ENCODE data around the gene ZNF500.

The ZNF500 gene

GRCh38 chr16:4796982-4797804 lies 30.2 kb upstream of the ZNF500 start:
- no peaks in the 10 kb centered on the region for H3K27me3 ChIP-seq (ENCODE audit: control insufficient read depth in 2 of 2, insufficient read depth in 2 of 2, low read length in 2 of 2)
- H3K9ac ChIP-seq (ENCODE audit: low read depth in 1 of 2, low read length in 2 of 2): peak overlapping the region in 1 of 2 donors; percentile 34
- H3K4me1 ChIP-seq (ENCODE audit: control insufficient read depth in 2 of 2, insufficient read depth in 2 of 2, low read length in 2 of 2): peaks cover 19 to 31% of the 10 kb centered on the region in 2 donors
- peak overlapping the region in 1 of 2 donors; percentile 13 for H3K27ac ChIP-seq (ENCODE audit: low read depth in 2 of 2, low read length in 2 of 2)
- peaks cover 12 to 15% of the 10 kb centered on the region in 2 donors for H3K36me3 ChIP-seq (ENCODE audit: control insufficient read depth in 2 of 2, insufficient read depth in 2 of 2, low read length in 2 of 2)
- H3K9me3 ChIP-seq (ENCODE audit: control insufficient read depth in 2 of 2, low read length in 2 of 2): no peaks in the 10 kb centered on the region
- H3K4me3 ChIP-seq (ENCODE audit: low read length in 2 of 2): peak overlapping the region in 1 of 2 donors; percentile 30

DNA sequence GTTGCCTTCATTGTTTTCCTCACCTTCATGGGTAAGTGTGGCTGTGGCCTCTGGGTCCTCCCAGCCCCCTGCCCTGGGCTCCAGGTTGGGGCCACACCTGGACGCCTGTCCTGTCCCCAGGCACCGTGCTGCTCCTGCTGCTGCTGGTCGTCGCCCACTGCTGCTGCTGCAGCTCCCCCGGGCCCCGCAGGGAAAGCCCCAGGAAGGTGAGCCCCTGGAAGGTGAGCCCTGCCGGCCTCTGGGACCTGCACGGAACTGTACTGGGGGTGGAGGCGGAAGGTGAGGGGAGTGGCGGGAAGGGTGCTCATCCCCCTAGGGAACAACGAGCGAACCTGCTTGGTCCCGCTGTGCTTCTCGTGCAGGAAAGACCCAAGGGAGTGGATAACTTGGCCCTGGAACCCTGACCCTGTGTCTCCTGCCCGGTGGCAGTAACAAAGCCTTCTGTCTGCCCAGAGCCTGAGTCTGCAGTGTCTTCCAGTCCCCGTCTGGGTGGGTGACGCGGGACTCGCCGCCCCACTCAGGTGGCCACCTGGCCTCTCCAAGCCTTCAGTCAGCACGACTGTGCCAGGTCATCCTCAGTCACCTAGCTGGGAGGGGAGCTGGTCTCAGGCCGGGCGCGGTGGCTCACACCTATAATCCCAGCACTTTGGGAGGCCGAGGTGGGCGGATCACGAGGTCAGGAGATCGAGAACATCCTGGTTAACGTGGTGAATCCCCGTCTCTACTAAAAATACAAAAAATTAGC lies 29.0 kb upstream of the ZNF500 start:
- Histone ChIP-seq H3K4me1 (ENCODE audit: control insufficient read depth in 2 of 2, insufficient read depth in 2 of 2, low read length in 2 of 2) (peaks cover 10 to 21% of the 10 kb centered on the region in 2 donors), H3K27me3 (ENCODE audit: control insufficient read depth in 2 of 2, insufficient read depth in 2 of 2, low read length in 2 of 2) (no peaks in the 10 kb centered on the region), H3K4me3 (ENCODE audit: low read length in 2 of 2) (peak overlapping the region; percentile 73 to 93), H3K9me3 (ENCODE audit: control insufficient read depth in 2 of 2, low read length in 2 of 2) (no peaks in the 10 kb centered on the region), H3K36me3 (ENCODE audit: control insufficient read depth in 2 of 2, insufficient read depth in 2 of 2, low read length in 2 of 2) (peaks cover 12 to 15% of the 10 kb centered on the region in 2 donors), H3K9ac (ENCODE audit: low read depth in 1 of 2, low read length in 2 of 2) (peak overlapping the region; percentile 75 to 84), H3K27ac (ENCODE audit: low read depth in 2 of 2, low read length in 2 of 2) (peak overlapping the region; percentile 84 to 85)

- Histone ChIP-seq H3K36me3 (ENCODE audit: control insufficient read depth in 2 of 2, insufficient read depth in 2 of 2, low read length in 2 of 2) (peaks cover 12 to 15% of the 10 kb centered on the region in 2 donors), H3K27me3 (ENCODE audit: control insufficient read depth in 2 of 2, insufficient read depth in 2 of 2, low read length in 2 of 2) (no peaks in the 10 kb centered on the region), H3K4me1 (ENCODE audit: control insufficient read depth in 2 of 2, insufficient read depth in 2 of 2, low read length in 2 of 2) (peaks cover 3 to 14% of the 10 kb centered on the region in 2 donors), H3K27ac (ENCODE audit: low read depth in 2 of 2, low read length in 2 of 2) (peak within 1 kb of the TSS; percentile 84 to 85), H3K9me3 (ENCODE audit: control insufficient read depth in 2 of 2, low read length in 2 of 2) (no peaks in the 10 kb centered on the region), H3K4me3 (ENCODE audit: low read length in 2 of 2) (peak within 1 kb of the TSS; percentile 73 to 93), H3K9ac (ENCODE audit: low read depth in 1 of 2, low read length in 2 of 2) (peak within 1 kb of the TSS; percentile 75 to 84)
These were observed 28.3 kb upstream of the ZNF500 start, which contains the start of gene SMIM22 for GRCh38 chr16:4795181-4795827. Gene SMIM22, plus strand, starts transcription at chr16:4795369. Its CDS starts 366 bp downstream, at chr16:4795735.

DNA sequence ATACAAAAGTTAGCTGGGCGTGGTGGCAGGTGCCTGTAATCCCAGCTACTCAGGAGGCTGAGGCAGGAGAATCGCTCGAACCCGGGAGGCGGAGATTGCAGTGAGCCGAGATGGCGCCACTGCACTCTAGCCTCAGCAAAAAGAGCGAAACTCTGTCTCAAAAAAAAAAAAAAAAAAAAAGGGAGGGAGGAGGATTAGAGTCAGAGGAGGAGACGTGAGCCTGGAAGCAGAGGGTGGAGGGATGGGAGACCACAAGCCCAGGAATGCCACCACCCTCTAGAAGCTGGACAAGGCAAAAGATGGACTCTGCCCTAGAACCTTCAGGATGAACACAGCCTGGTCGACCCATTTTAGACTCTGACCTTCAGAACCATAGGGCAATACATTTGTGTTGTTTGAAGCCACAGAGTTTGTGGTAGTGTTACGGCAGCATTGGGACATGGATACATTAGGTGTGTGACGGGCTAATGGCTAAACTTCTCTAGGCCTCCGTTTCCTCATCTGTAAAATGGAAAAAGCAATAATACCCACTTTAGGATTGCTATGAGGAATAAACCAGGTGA lies 26.1 kb upstream of the ZNF500 start:
- peaks cover 5 to 6% of the 10 kb centered on the region in 2 donors for H3K36me3 ChIP-seq (ENCODE audit: control insufficient read depth in 2 of 2, insufficient read depth in 2 of 2, low read length in 2 of 2)

DNA sequence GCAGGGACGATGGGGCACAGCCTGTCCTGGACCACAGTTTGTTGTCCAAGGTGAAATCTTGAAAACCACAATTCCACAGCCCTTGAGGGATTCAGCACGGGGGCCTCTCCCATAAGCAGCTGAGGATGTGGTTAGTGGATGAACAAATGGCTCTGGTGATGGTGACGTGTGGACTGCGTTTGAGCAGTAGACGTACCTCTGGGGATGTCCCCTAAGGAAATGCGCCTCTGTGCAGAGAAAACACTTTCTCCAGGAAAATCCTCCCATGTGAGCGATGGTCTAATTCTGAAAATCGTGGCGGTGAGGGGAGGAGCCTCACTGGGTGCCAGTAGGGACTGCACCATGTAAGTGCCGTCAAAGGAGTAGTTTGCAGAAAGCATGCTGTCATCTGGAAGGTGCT lies 23.9 kb upstream of the ZNF500 start:
- H3K4me1 ChIP-seq (ENCODE audit: control insufficient read depth in 2 of 2, insufficient read depth in 2 of 2, low read length in 2 of 2): peaks cover 0 to 4% of the 10 kb centered on the region in 2 donors
- no peak overlapping the region for H3K4me3 ChIP-seq (ENCODE audit: low read length in 2 of 2)
- no peaks in the 10 kb centered on the region for H3K36me3 ChIP-seq (ENCODE audit: control insufficient read depth in 2 of 2, insufficient read depth in 2 of 2, low read length in 2 of 2)
- H3K27me3 ChIP-seq (ENCODE audit: control insufficient read depth in 2 of 2, insufficient read depth in 2 of 2, low read length in 2 of 2): peaks cover 0 to 2% of the 10 kb centered on the region in 2 donors
- H3K27ac ChIP-seq (ENCODE audit: low read depth in 2 of 2, low read length in 2 of 2): no peak overlapping the region
- H3K9ac ChIP-seq (ENCODE audit: low read depth in 1 of 2, low read length in 2 of 2): no peak overlapping the region
- H3K9me3 ChIP-seq (ENCODE audit: control insufficient read depth in 2 of 2, low read length in 2 of 2): no peaks in the 10 kb centered on the region

More for the DNA sequence above, 26.1 kb upstream of the ZNF500 start:
- H3K9me3 ChIP-seq (ENCODE audit: control insufficient read depth in 2 of 2, low read length in 2 of 2): no peaks in the 10 kb centered on the region
- H3K27me3 ChIP-seq (ENCODE audit: control insufficient read depth in 2 of 2, insufficient read depth in 2 of 2, low read length in 2 of 2): no peaks in the 10 kb centered on the region
- H3K9ac ChIP-seq (ENCODE audit: low read depth in 1 of 2, low read length in 2 of 2): no peak overlapping the region
- peaks cover 0 to 15% of the 10 kb centered on the region in 2 donors for H3K4me1 ChIP-seq (ENCODE audit: control insufficient read depth in 2 of 2, insufficient read depth in 2 of 2, low read length in 2 of 2)
- H3K4me3 ChIP-seq (ENCODE audit: low read length in 2 of 2): no peak overlapping the region
- H3K27ac ChIP-seq (ENCODE audit: low read depth in 2 of 2, low read length in 2 of 2): no peak overlapping the region

GRCh38 chr16:4790261-4790660 lies 23.3 kb upstream of the ZNF500 start:
- Histone ChIP-seq H3K4me3 (ENCODE audit: low read length in 2 of 2) (no peak overlapping the region), H3K9me3 (ENCODE audit: control insufficient read depth in 2 of 2, low read length in 2 of 2) (no peaks in the 10 kb centered on the region), H3K27ac (ENCODE audit: low read depth in 2 of 2, low read length in 2 of 2) (no peak overlapping the region), H3K4me1 (ENCODE audit: control insufficient read depth in 2 of 2, insufficient read depth in 2 of 2, low read length in 2 of 2) (peaks cover 0 to 4% of the 10 kb centered on the region in 2 donors), H3K27me3 (ENCODE audit: control insufficient read depth in 2 of 2, insufficient read depth in 2 of 2, low read length in 2 of 2) (peaks cover 0 to 2% of the 10 kb centered on the region in 2 donors), H3K36me3 (ENCODE audit: control insufficient read depth in 2 of 2, insufficient read depth in 2 of 2, low read length in 2 of 2) (no peaks in the 10 kb centered on the region), H3K9ac (ENCODE audit: low read depth in 1 of 2, low read length in 2 of 2) (no peak overlapping the region)

DNA sequence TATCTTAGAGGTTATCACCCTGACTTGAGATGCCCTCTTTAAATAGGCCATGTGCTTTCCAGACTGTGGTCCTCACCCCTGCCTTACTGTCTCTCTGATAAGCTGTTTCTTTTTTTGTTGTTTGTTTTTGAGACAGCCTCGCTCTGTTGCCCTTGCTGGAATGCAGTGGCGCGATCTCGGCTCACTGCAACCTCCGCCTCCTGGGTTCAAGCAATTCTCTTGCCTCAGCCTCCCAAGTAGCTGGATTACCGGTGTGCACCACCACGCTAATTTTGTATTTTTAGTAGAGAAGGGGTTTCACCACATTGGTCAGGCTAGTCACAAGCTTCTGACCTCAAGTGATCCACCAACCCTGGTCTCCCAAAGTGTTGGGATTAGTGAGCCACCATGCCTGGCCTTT lies 21.9 kb upstream of the ZNF500 start:
- Histone ChIP-seq H3K9me3 (ENCODE audit: control insufficient read depth in 2 of 2, low read length in 2 of 2) (no peaks in the 10 kb centered on the region), H3K27ac (ENCODE audit: low read depth in 2 of 2, low read length in 2 of 2) (no peak overlapping the region), H3K27me3 (ENCODE audit: control insufficient read depth in 2 of 2, insufficient read depth in 2 of 2, low read length in 2 of 2) (peaks cover 0 to 2% of the 10 kb centered on the region in 2 donors), H3K36me3 (ENCODE audit: control insufficient read depth in 2 of 2, insufficient read depth in 2 of 2, low read length in 2 of 2) (no peaks in the 10 kb centered on the region), H3K9ac (ENCODE audit: low read depth in 1 of 2, low read length in 2 of 2) (no peak overlapping the region), H3K4me3 (ENCODE audit: low read length in 2 of 2) (no peak overlapping the region), H3K4me1 (ENCODE audit: control insufficient read depth in 2 of 2, insufficient read depth in 2 of 2, low read length in 2 of 2) (peaks cover 0 to 4% of the 10 kb centered on the region in 2 donors)

DNA sequence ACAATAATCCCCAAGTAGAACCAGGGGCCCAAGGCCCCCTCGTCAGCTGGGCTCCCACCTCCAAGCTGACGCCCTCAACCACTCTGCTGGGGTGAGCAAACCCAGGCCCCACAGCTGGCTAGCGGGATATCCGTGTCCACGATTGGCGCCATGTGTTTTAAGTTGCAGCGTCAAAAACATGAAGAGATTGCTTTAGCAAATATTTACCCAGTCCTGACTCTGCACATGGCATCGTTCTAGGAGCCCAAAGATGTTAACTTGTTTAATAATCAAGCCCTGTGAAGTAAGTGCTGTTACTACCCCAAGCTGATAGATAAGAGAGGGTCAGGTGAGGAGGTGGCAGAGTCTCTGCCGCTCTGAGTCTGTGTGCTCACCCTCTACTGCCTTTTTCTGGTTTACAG lies 21.5 kb upstream of the ZNF500 start:
- Histone ChIP-seq H3K27ac (ENCODE audit: low read depth in 2 of 2, low read length in 2 of 2) (no peak overlapping the region), H3K4me1 (ENCODE audit: control insufficient read depth in 2 of 2, insufficient read depth in 2 of 2, low read length in 2 of 2) (peaks cover 0 to 4% of the 10 kb centered on the region in 2 donors), H3K9me3 (ENCODE audit: control insufficient read depth in 2 of 2, low read length in 2 of 2) (no peaks in the 10 kb centered on the region), H3K36me3 (ENCODE audit: control insufficient read depth in 2 of 2, insufficient read depth in 2 of 2, low read length in 2 of 2) (no peaks in the 10 kb centered on the region), H3K4me3 (ENCODE audit: low read length in 2 of 2) (no peak overlapping the region), H3K27me3 (ENCODE audit: control insufficient read depth in 2 of 2, insufficient read depth in 2 of 2, low read length in 2 of 2) (peaks cover 0 to 2% of the 10 kb centered on the region in 2 donors), H3K9ac (ENCODE audit: low read depth in 1 of 2, low read length in 2 of 2) (no peak overlapping the region)

DNA sequence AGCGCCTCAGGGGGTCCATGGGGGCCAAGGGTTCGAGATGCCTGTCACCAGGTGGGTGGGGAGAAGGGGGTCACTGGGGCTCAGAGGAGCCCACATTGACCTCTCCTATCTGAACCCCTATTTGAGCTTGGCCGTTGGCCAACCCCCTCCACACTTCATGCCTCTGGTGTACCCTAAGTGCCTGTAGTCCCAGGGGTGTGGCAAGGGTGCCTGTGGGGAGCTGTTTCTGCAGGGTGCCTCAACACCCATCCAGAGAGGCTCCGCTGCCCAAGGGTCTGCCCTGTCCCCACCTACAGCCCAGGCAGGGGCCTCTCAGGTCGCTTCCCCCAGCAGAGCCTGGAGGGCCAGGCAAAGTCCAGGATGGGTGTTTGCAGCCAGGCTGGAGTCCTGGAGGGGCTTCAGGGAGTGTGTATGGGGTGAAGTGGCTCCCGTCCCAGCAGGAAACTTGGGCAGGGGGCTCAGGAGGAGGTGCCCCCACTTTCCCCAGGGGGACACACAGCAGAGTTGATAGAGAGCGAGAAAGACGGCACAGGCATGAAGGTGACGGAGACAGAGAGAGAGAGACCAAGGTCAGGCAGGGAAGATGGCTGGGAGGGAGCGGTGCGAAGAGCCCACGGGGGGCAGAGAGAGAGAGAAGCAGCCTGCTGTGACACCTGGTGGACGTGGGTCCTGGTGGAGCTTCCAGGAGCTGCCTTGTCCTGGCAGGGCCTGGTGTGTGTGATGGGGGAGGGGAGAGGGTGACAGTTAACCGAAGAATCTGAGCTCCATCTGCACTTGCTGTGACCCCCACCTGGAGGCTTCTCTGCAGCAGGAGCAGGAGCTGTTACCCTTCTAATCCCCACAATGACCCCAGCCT lies 20.9 kb upstream of the ZNF500 start, which contains the start of gene SEPTIN12:
Gene SEPTIN12, minus strand, starts transcription at position 719 of the 856 bp plus-strand sequence. Its CDS starts 700 bp downstream, at position 19.
- Histone ChIP-seq H3K27ac (ENCODE audit: low read depth in 2 of 2, low read length in 2 of 2) (no peak within 1 kb of the TSS), H3K4me1 (ENCODE audit: control insufficient read depth in 2 of 2, insufficient read depth in 2 of 2, low read length in 2 of 2) (peaks cover 0 to 4% of the 10 kb centered on the region in 2 donors), H3K4me3 (ENCODE audit: low read length in 2 of 2) (no peak within 1 kb of the TSS)

More for the DNA sequence above, 20.9 kb upstream of the ZNF500 start, which contains the start of gene SEPTIN12:
- Histone ChIP-seq H3K9ac (ENCODE audit: low read depth in 1 of 2, low read length in 2 of 2) (no peak within 1 kb of the TSS), H3K36me3 (ENCODE audit: control insufficient read depth in 2 of 2, insufficient read depth in 2 of 2, low read length in 2 of 2) (no peaks in the 10 kb centered on the region), H3K27me3 (ENCODE audit: control insufficient read depth in 2 of 2, insufficient read depth in 2 of 2, low read length in 2 of 2) (peaks cover 0 to 2% of the 10 kb centered on the region in 2 donors), H3K9me3 (ENCODE audit: control insufficient read depth in 2 of 2, low read length in 2 of 2) (no peaks in the 10 kb centered on the region)

All from mucosa of rectum (tissue), 2 donors.